Endothelial cell of umbilical vein (primary cell): ENCODE data around the gene C20orf141. TPM values are rescaled to one million over a fixed set of nuclear protein-coding genes. Genes with fewer than 3 reads are reported as not detected.

Source experiments
- BruUV-seq: library from RNA; stranded (reverse); fragments of 400-500 nt; replicated peaks from 2 replicates; lab custom pipeline; 2021; lab: Mats Ljungman, UMichigan
- CTCF ChIA-PET: fragments of 300-600, 350-600 bp; sonication (Branson Sonifier 250); formaldehyde crosslinking; loops from one replicate; lab custom pipeline; 2021; ENCODE audit warnings: antibody characterized with exemption, inconsistent platforms; lab: Charles Lee
- POLR2A ChIA-PET: fragments of 300-600, 350-600 bp; sonication (Branson Sonifier 250); formaldehyde crosslinking; loops from one replicate; lab custom pipeline; 2021; ENCODE audit warnings: antibody characterized with exemption, inconsistent platforms; lab: Charles Lee
- DNase-seq: peaks from one replicate; pipeline ENCODE4 v3.0.0-alpha.2; 2011; ENCODE audit warnings: low read depth, low spot score
- FAIRE-seq: peaks from 2 replicates; lab custom pipeline; 2011; peaks lifted over from hg19 to GRCh38; lab: Jason Lieb, UNC
- H2AFZ ChIP-seq: 2 replicates; pipeline ENCODE4 v1.6.0; 2012; ENCODE audit warnings: low read depth, low read length, control low read depth, inconsistent platforms
- H3K27ac ChIP-seq: 2 replicates; pipeline ENCODE4 v1.5.1; 2011; ENCODE audit warnings: low read depth, mild to moderate bottlenecking, control low read depth, low read length, moderate library complexity; ENCODE audit not compliant: insufficient read depth
- H3K27me3 ChIP-seq, 2 experiments: 2 replicates each; pipeline versions ENCODE4 v1.6.0 to v1.6.1; 2011; ENCODE audit warnings: low read length in 2 of 2, mixed read lengths in 1 of 2; ENCODE audit not compliant: control insufficient read depth in 2 of 2, insufficient read depth in 2 of 2
- H3K36me3 ChIP-seq, 2 experiments: 2 replicates in 1 of 2; 3 replicates in 1 of 2; pipeline ENCODE4 v1.5.1; 2011; ENCODE audit warnings: low read length in 2 of 2, mild to moderate bottlenecking in 1 of 2, moderate library complexity in 1 of 2; ENCODE audit not compliant: control insufficient read depth in 2 of 2, insufficient read depth in 2 of 2; ENCODE audit errors: extremely low read depth in 1 of 2
- H3K4me1 ChIP-seq: 3 replicates; pipeline ENCODE4 v1.5.1; 2011; ENCODE audit warnings: mild to moderate bottlenecking, low read length; ENCODE audit not compliant: control insufficient read depth, insufficient read depth; ENCODE audit errors: extremely low read depth
- H3K4me2 ChIP-seq: 2 replicates; pipeline ENCODE4 v1.6.1; 2011; ENCODE audit warnings: low read length, control low read depth, mixed read lengths; ENCODE audit not compliant: insufficient read depth
- H3K4me3 ChIP-seq, 3 experiments: fragments of 200-600 bp in 1 of 3; sonication (generic), shearing (Covaris generic) in 1 of 3; replicated peaks in 1 of 3; 2 replicates each; pipeline ENCODE4 v1.5.1; 2011 to 2016; ENCODE audit warnings: control low read depth in 3 of 3, low read length in 3 of 3, mild to moderate bottlenecking in 2 of 3, inconsistent platforms in 1 of 3, low read depth in 1 of 3, moderate library complexity in 1 of 3; ENCODE audit not compliant: insufficient read depth in 1 of 3
- H3K79me2 ChIP-seq: 2 replicates; pipeline ENCODE4 v1.6.0; 2012; ENCODE audit warnings: low read length, inconsistent platforms; ENCODE audit not compliant: control insufficient read depth, insufficient read depth
- H3K9ac ChIP-seq: replicated peaks from 2 replicates; pipeline ENCODE3; 2011; ENCODE audit warnings: low read length, control low read depth; ENCODE audit not compliant: insufficient read depth; ENCODE audit errors: extremely low read depth
- H3K9me1 ChIP-seq: replicated peaks from 3 replicates; pipeline ENCODE4 v1.6.0; 2011; ENCODE audit warnings: mild to moderate bottlenecking, low read length; ENCODE audit not compliant: control insufficient read depth, insufficient read depth; ENCODE audit errors: extremely low read depth
- H3K9me3 ChIP-seq: replicated peaks from 2 replicates; pipeline ENCODE4 v1.5.1; 2012; ENCODE audit warnings: low read length, inconsistent platforms; ENCODE audit not compliant: control insufficient read depth, insufficient read depth
- H4K20me1 ChIP-seq: replicated peaks from 2 replicates; pipeline ENCODE3; 2011; ENCODE audit warnings: mild to moderate bottlenecking, low read length; ENCODE audit not compliant: control insufficient read depth, insufficient read depth; ENCODE audit errors: extremely low read depth
- EZH2 ChIP-seq: IDR thresholded peaks from 2 replicates; pipeline ENCODE4 v1.6.1; 2012; ENCODE audit warnings: borderline replicate concordance, low read depth, mild to moderate bottlenecking, moderate library complexity, low read length, inconsistent platforms; ENCODE audit not compliant: severe bottlenecking
- FOS ChIP-seq: IDR thresholded peaks from 2 replicates; pipeline ENCODE4 v1.6.1; 2011; ENCODE audit warnings: mild to moderate bottlenecking, low read length, moderate library complexity, borderline replicate concordance; ENCODE audit not compliant: insufficient read depth
- GATA2 ChIP-seq: IDR thresholded peaks from 2 replicates; pipeline ENCODE4 v1.7.0; 2011; ENCODE audit warnings: low read depth, mild to moderate bottlenecking, moderate library complexity, mixed read lengths, low read length; ENCODE audit not compliant: insufficient read length, insufficient read depth
- JUN ChIP-seq: IDR thresholded peaks from 2 replicates; pipeline ENCODE4 v1.6.1; 2011; ENCODE audit warnings: borderline replicate concordance, low read depth; ENCODE audit not compliant: insufficient read length, insufficient read depth
- MYC ChIP-seq: IDR thresholded peaks from one replicate; pipeline ENCODE4 v1.6.1; 2011; ENCODE audit warnings: mild to moderate bottlenecking, low read depth, low read length
- POLR2A ChIP-seq: IDR thresholded peaks from 2 replicates; pipeline ENCODE4 v1.6.1; 2012; ENCODE audit warnings: low read depth, mild to moderate bottlenecking, control low read depth, low read length
- POLR2AphosphoS5 ChIP-seq: IDR thresholded peaks from 2 replicates; pipeline ENCODE4 v1.6.1; 2012; ENCODE audit warnings: low read depth, mild to moderate bottlenecking, control low read depth, low read length, moderate library complexity; ENCODE audit not compliant: insufficient read depth
- dilution Hi-C: fragments of 300-500 bp; cut with MboI; formaldehyde crosslinking; loops from one replicate; pipeline ENCODE4 v1.15.0; 2019; ENCODE audit warnings: low sequenced_read_pairs; ENCODE audit not compliant: extremely low pct_ligation_motif_present
- intact Hi-C: fragments of 100-400 bp; cut with micrococcal nuclease; formaldehyde crosslinking; loops from one replicate; pipeline ENCODE4 v1.10.0; 2022
- polyA plus RNA-seq, 4 experiments: library from polyadenylated mRNA; depleted of rRNA in 3 of 4; stranded (reverse) in 3 of 4; unstranded in 1 of 4; fragments of >200 nt; gene quantifications; 2 replicates each; pipeline versions ENCODE4 v1.2.1 to v1.2.3, GENCODE V29; 2011 to 2012; ENCODE audit warnings: missing spikeins in 1 of 4
- total RNA-seq: library from RNA; stranded (reverse); gene quantifications from 2 replicates; pipeline ENCODE4 v1.2.3, GENCODE V29; 2021
- TF ChIP-seq, protein P1 (sequence below): IDR thresholded peaks from 2 replicates; pipeline ENCODE4 v1.6.1; 2011; ENCODE audit not compliant: insufficient read depth, insufficient read length
- TF ChIP-seq, protein P2 (sequence below), 2 donors: IDR thresholded peaks; 1 replicate in 1 of 2; 2 replicates in 1 of 2; pipeline ENCODE4 v1.5.1; 2011; ENCODE audit warnings: low read length in 2 of 2, mild to moderate bottlenecking in 2 of 2, moderate library complexity in 2 of 2, control low read depth in 1 of 2, inconsistent platforms in 1 of 2, low read depth in 1 of 2; ENCODE audit not compliant: insufficient read depth in 1 of 2; ENCODE audit errors: extremely low read depth in 1 of 2

C20orf141 gene
- total and polyA plus RNA-seq, 2 donors (not counting 3 experiments of a cell fraction or from before 2014, with no cell fraction given), result not detected

DNA sequence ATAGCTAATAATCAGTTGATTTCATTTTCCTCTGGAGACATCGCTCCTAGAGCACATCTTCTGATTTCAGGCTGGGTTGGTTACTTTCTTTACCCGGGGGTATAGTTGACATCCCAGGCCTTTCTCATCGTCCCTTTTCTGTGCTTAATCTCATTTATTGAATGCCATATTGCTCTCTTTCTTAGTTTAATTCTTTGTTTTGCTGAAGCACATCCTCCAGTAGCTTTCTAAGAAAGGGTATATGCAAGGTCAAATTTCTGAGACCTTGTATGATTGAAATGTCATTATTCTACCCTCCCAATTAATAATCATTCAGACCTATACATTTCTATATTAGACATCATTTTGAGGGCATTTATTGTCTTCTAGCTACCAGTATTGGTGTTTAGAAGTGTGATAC lies 2.6 kb upstream of the C20orf141 start:
- H3K4me3 ChIP-seq, result no peak overlapping the region
- intact Hi-C loops, result no loop called here
- BruUV-seq, result no TSS peak

DNA sequence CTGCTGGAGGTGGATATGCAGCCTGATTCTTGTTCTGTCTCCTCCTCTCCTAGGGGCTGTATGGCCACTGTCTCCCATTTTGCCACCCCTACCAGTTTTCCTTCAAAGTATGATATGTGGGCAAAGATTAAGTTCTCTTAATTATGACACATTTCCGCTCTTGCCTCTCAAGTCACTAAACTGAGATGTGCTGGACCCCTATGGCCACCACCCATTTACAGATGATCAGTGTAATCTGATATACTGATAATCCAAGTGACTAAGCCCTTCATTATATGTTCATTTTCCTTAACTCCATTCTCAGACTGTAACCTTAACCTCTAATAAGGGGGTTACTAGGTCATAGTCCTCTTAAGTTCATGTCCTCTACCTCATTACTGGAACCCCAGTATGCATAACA lies 711 bp upstream of the C20orf141 start:
- intact Hi-C loops (no loop called here), dilution Hi-C loops (no loop called here)
- Histone ChIP-seq H3K4me2 (no peak overlapping the region), H3K4me3 (no peak overlapping the region), H4K20me1 (no peaks in the 10 kb centered on the region), H3K9ac (no peak overlapping the region), H2AFZ (no peak overlapping the region), H3K4me1 (no peaks in the 10 kb centered on the region), H3K9me3 (peaks cover 1% of the 10 kb centered on the region), H3K36me3 (no peaks in the 10 kb centered on the region), H3K27me3 (peaks cover 4 to 9% of the 10 kb centered on the region in 2 experiments), H3K9me1 (no peaks in the 10 kb centered on the region), H3K27ac (no peak overlapping the region), H3K79me2 (no peaks in the 10 kb centered on the region)
- FAIRE-seq (no peak), DNase-seq (no peak)
- CTCF ChIA-PET, result no interaction called here
- no TSS peak for BruUV-seq
- POLR2A ChIA-PET, result no interaction called here
- TF ChIP-seq POLR2A, result no peak
- TF ChIP-seq JUN, result no peak
- no peak for TF ChIP-seq POLR2AphosphoS5
- TF ChIP-seq MYC, result no peak
- no peak for TF ChIP-seq EZH2
- TF ChIP-seq, protein P1, sequence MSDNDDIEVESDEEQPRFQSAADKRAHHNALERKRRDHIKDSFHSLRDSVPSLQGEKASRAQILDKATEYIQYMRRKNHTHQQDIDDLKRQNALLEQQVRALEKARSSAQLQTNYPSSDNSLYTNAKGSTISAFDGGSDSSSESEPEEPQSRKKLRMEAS, result no peak
- no peak for TF ChIP-seq FOS
- no peak for TF ChIP-seq GATA2
- TF ChIP-seq, protein P2, sequence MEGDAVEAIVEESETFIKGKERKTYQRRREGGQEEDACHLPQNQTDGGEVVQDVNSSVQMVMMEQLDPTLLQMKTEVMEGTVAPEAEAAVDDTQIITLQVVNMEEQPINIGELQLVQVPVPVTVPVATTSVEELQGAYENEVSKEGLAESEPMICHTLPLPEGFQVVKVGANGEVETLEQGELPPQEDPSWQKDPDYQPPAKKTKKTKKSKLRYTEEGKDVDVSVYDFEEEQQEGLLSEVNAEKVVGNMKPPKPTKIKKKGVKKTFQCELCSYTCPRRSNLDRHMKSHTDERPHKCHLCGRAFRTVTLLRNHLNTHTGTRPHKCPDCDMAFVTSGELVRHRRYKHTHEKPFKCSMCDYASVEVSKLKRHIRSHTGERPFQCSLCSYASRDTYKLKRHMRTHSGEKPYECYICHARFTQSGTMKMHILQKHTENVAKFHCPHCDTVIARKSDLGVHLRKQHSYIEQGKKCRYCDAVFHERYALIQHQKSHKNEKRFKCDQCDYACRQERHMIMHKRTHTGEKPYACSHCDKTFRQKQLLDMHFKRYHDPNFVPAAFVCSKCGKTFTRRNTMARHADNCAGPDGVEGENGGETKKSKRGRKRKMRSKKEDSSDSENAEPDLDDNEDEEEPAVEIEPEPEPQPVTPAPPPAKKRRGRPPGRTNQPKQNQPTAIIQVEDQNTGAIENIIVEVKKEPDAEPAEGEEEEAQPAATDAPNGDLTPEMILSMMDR (IDR thresholded peaks at IDR 0.05; ENCODE audit: extremely low read depth in 1 of 2, insufficient read depth in 1 of 2, low read depth in 1 of 2, low read length in 2 of 2), result no peak

More for the DNA sequence above, 2.6 kb upstream of the C20orf141 start:
- no peaks in the 10 kb centered on the region for H3K4me1 ChIP-seq
- peaks cover 6 to 21% of the 10 kb centered on the region in 2 experiments for H3K27me3 ChIP-seq
- no peak overlapping the region for H3K9ac ChIP-seq
- no peaks in the 10 kb centered on the region for H3K79me2 ChIP-seq
- DNase-seq, result no peak
- no peak for FAIRE-seq
- TF ChIP-seq MYC (no peak), POLR2A (no peak), GATA2 (no peak), EZH2 (no peak)
- TF ChIP-seq, protein P1, result no peak
- no peaks in the 10 kb centered on the region for H3K36me3 ChIP-seq
- dilution Hi-C loops, result no loop called here
- no peaks in the 10 kb centered on the region for H3K9me1 ChIP-seq
- H4K20me1 ChIP-seq, result no peaks in the 10 kb centered on the region
- no peak overlapping the region for H3K27ac ChIP-seq
- POLR2A ChIA-PET, result no interaction called here
- no peak overlapping the region for H2AFZ ChIP-seq
- peaks cover 1% of the 10 kb centered on the region for H3K9me3 ChIP-seq
- no peak overlapping the region for H3K4me2 ChIP-seq
- CTCF ChIA-PET, result interaction anchor here (1.2 kb wide), 1 partner anchor 40 kb away, joined by 3 read pairs; no protein-coding TSS in a partner anchor
